Endometrial microvascular endothelial cells (primary cell): Measurements from ENCODE around the gene SLITRK4. TPM values are rescaled to one million over a fixed set of nuclear protein-coding genes. Genes with fewer than 3 reads are reported as not detected.

ENCODE experiments used
- in situ Hi-C: cut with HindIII; loops from 2 replicates; pipeline ENCODE4 v1.10.0; 2017; ENCODE audit warnings: low sequenced_read_pairs, low pct_unique_long_range_greater_than_20kb; ENCODE audit errors: inconsistent ontology term
- total RNA-seq: library from RNA; depleted of rRNA; stranded (reverse); fragments of >200 nt; gene quantifications from one replicate; pipeline ENCODE4 v1.2.3, GENCODE V29; 2015; ENCODE audit errors: inconsistent ontology term

SLITRK4 gene
- 3.1 TPM for total RNA-seq

- in situ Hi-C loops = loop anchor here (25.0 kb wide), 1 partner anchor 199 kb away; no protein-coding TSS in a partner anchor
Observed at GRCh38 chrX:143635915-143636314, at the start of gene SLITRK4. TSS of gene SLITRK4 (minus strand) at chrX:143636101. CDS start at chrX:143631108, 4,993 bp downstream.

- in situ Hi-C loops = no loop called here
Observed at GRCh38 chrX:143683486-143683885, 47.6 kb upstream of the SLITRK4 start.

GRCh38 chrX:143674926-143675325 lies 39.0 kb upstream of the SLITRK4 start:
- in situ Hi-C loops = no loop called here

- in situ Hi-C loops = no loop called here
Observed at GRCh38 chrX:143669395-143669794, 33.5 kb upstream of the SLITRK4 start.

GRCh38 chrX:143664302-143664701 lies 28.4 kb upstream of the SLITRK4 start:
- in situ Hi-C loops = no loop called here

- in situ Hi-C loops = no loop called here
Observed at GRCh38 chrX:143663755-143664154, 27.9 kb upstream of the SLITRK4 start.

- in situ Hi-C loops = no loop called here
Observed at GRCh38 chrX:143661286-143661685, 25.4 kb upstream of the SLITRK4 start.

GRCh38 chrX:143648705-143649104 lies 12.8 kb upstream of the SLITRK4 start:
- in situ Hi-C loops = loop anchor here (25.0 kb wide), 1 partner anchor 211 kb away; no protein-coding TSS in a partner anchor

- in situ Hi-C loops = loop anchor here (25.0 kb wide), 1 partner anchor 205 kb away; no protein-coding TSS in a partner anchor
Observed at GRCh38 chrX:143642426-143642825, 6.5 kb upstream of the SLITRK4 start.

- in situ Hi-C loops = loop anchor here (25.0 kb wide), 1 partner anchor 200 kb away; no protein-coding TSS in a partner anchor
Observed at GRCh38 chrX:143636831-143637230, 930 bp upstream of the SLITRK4 start.

- in situ Hi-C loops = loop anchor here (25.0 kb wide), 1 partner anchor 198 kb away; no protein-coding TSS in a partner anchor
Observed at GRCh38 chrX:143634663-143635455, 1.0 kb downstream of the SLITRK4 start.

- in situ Hi-C loops = loop anchor here (25.0 kb wide), 1 partner anchor 197 kb away; no protein-coding TSS in a partner anchor
Observed at GRCh38 chrX:143634309-143634662, 1.6 kb downstream of the SLITRK4 start.

GRCh38 chrX:143633461-143634308 lies 2.2 kb downstream of the SLITRK4 start:
- in situ Hi-C loops = loop anchor here (25.0 kb wide), 1 partner anchor 196 kb away; no protein-coding TSS in a partner anchor

GRCh38 chrX:143632625-143633410 lies 3.1 kb downstream of the SLITRK4 start:
- in situ Hi-C loops = loop anchor here (25.0 kb wide), 1 partner anchor 196 kb away; no protein-coding TSS in a partner anchor

- in situ Hi-C loops = no loop called here
Observed at GRCh38 chrX:143623657-143624056, 12.2 kb downstream of the SLITRK4 start.

- in situ Hi-C loops = no loop called here
Observed at GRCh38 chrX:143621276-143621675, 14.6 kb downstream of the SLITRK4 start.

GRCh38 chrX:143615851-143616250 lies 20.1 kb downstream of the SLITRK4 start:
- in situ Hi-C loops = no loop called here

GRCh38 chrX:143601809-143602208 lies 34.1 kb downstream of the SLITRK4 start:
- in situ Hi-C loops = no loop called here

- in situ Hi-C loops = no loop called here
Observed at GRCh38 chrX:143581240-143581639, 54.7 kb downstream of the SLITRK4 start.
